Activated CD4-positive, alpha-beta T cell treated with anti-CD3 and anti-CD28 coated beads, Interleukin-2, amount 50 U/mL, for 48 hours (primary cell): ENCODE results near the gene SAG.

Source experiments
- DNase-seq, 2 experiments: peaks; one replicate each; pipeline ENCODE4 v3.0.0-alpha.2; 2020

Gene SAG

GRCh38 chr2:233290051-233290845, 17.4 kb upstream of the SAG start:
- DNase-seq: no peak

DNA sequence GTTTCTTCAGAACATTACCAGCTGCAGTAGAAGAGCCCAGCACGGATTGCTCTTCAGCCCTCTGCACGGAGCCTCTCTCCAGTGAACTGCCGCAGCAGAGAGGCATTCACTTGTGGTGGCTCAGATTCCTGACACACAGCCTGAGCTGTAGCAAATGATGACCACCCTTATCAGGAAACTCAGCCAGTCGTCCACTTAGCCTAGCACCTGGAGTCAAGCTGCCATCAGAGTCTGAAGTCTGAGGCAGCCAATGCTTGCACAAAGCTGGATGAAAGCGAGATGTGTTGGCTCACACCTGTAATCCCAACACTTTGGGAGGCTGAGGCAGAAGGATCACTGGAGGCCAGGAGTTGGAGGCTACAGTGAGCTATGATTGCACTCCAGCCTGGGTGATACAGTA, 11.7 kb upstream of the SAG start:
- no peak for DNase-seq

DNA sequence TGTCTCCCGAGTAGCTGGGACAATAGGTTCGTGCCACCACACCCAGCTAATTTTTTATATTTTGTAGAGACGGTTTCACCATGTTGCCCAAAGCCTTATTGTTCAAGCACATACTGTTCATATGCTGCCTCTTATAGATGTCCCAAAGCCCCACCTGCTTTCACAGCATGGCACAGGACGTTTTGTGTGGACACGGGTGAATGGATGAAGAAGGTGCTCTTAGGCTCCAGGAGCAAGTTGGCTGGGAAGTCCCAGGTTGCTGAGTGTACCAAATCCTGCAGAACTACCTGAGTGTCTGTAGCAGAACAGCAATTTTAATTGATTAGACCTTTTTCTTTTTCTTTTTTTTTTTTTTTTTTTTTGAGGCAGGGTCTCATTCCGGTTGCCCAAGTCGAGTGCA, 10.5 kb upstream of the SAG start:
- DNase-seq: no peak

- DNase-seq: no peak
These were observed 7.2 kb upstream of the SAG start for GRCh38 chr2:233300401-233300800.

- no peak for DNase-seq
These were observed 6.4 kb upstream of the SAG start for GRCh38 chr2:233301248-233301647.

- no peak for DNase-seq
These were observed 5.8 kb upstream of the SAG start for GRCh38 chr2:233301811-233302210.

DNA sequence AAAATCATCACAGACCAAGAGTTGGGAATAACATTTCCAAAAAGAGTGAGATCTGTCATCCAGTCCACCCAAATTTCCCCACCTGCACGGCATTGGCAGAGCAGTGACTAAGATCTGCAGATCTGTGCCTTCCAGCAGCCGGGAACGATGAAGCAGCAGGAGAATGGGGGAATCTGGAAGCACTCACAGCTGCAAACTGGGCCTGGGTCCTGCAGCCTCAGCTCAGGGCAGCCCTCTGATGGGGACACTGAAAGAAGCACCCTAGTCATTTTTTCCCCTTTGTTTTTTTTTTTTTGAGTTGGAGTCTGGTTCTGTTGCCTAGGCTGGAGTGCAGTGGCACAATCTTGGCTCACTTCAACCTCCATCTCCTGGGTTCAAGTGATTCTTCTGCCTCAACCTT, 4.4 kb upstream of the SAG start:
- DNase-seq: no peak

- no peak for DNase-seq
These were observed 3.8 kb downstream of the SAG start for GRCh38 chr2:233311241-233311926.

DNA sequence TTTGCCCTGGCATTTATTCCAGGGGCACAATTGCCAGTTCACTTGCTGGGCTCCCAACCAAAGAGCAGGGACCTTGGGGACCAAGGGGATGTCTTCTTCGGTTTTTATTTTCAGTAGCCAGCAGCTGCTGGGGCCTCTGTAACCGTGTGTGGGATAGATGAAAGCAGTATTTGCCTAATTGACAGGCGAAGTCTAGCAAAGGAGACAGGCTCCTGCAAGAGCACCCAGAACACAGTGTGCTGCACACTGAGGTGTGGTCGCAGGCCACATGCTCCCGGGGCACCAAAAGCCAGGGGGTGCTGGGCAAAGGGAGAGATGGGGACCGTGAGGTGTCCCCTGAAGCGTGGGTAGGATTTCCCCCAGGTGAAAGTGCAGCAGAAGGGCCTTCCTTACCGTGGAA, 5.3 kb downstream of the SAG start:
- no peak for DNase-seq

DNA sequence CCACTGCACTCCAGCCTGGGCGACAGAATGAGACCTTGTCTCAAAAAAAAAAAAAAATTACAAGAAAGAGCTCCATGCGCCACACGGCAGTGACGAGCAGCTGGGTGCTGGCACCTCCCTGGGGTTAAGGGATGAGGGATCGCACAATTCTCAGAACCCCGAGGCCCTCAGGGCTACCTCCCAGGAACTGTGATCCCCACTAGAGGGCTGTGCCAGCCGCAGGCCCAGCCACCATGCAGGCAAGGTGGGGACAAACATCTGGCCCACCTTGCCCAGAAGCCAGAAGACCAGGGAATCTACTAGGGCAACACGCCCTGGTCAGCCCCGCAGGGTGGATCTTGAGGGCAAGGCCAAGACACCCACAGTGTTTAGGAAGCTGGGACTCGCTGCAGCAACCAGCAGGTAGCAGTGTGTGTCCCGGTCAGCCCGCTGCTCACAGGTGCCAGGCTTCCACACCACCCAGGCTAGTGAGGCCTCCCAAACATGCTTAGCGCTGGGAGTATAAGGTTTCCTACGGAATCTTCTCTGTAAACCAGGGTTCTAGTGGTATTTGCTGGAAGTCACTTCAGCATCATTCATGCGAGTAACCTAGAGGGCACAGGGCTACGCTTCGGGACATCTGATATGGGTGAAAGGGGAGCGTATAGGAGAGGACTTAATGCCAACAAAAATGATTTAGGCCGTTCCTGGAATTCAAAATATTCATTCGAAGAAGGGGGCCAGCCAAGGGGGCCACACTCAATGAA, 6.7 kb downstream of the SAG start:
- DNase-seq: no peak

DNA sequence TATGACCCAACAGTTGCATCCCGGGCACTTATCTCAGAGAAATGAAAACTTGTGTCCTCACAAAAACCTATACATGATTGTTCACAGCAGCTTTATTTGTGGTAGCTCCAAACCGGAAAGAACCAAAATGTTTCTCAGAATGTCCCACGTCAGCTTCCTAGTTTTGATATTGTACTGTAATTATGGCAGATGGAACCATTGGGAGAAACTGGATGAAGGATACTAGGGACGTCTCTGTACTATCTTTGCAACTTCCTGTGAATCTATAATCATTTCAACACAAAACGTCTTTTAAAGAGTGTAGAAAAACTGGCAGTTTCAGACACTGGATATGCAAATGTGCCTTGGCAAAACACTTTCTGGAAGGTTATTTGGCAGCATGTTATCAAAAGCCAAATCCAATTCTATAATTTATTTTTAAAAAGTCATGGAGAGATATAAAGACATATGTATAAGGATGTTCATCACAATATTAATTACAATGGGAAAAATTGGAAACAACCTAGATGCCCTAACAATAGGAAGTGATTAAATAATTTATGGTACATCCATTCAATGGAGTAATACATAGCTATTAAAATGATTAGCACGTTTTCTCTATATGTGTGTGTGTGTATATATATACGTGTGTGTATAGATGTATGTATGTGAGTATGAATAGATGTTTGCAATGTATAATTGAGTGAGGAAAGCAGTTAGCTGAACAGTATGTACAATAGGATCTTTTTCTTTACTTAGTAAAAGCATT, 9.8 kb downstream of the SAG start:
- DNase-seq: no peak

GRCh38 chr2:233319256-233319655, 11.6 kb downstream of the SAG start:
- no peak for DNase-seq

- no peak for DNase-seq
These were observed 12.9 kb downstream of the SAG start for GRCh38 chr2:233320470-233320869.

DNA sequence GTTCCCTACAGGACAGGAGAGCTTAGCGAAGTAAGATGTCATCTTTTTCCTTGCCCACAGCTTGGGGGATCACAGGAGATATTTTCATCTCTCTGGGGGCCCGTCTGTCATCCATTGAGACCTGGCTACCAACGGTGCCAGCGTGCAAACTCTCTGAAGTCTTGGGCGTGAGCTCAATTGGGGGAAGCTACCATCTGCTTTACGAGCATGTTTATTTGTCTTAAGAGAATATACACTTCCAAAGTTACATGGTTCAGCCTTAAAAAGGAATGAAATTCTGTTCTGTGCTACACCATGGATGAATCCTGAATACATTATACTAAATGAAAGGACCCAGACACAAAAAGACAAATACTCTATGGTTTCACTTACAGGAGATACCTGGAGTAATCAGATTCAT, 13.6 kb downstream of the SAG start:
- DNase-seq: no peak

DNA sequence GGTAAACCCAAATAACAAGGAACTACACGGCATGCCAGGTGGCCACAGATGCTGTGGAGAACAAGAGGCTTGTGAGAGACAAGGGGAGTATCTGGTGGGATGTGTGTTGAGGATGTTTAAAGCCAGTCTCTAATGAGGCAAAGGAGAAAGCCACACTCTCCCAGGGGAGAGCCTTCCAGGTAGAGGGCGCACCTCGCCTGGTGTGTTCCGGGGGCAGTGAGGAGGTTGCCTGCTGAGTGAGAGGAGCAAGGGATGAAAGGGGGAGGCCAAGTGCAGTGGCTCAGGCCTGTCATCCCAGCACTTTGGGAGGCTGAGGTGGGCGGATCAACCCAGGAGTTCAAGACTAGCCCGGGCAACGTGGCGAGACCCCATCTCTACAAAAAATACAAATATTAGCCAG, 16.2 kb downstream of the SAG start:
- no peak for DNase-seq

- DNase-seq: no peak
These were observed 17.6 kb downstream of the SAG start for GRCh38 chr2:233325256-233325655.

DNA sequence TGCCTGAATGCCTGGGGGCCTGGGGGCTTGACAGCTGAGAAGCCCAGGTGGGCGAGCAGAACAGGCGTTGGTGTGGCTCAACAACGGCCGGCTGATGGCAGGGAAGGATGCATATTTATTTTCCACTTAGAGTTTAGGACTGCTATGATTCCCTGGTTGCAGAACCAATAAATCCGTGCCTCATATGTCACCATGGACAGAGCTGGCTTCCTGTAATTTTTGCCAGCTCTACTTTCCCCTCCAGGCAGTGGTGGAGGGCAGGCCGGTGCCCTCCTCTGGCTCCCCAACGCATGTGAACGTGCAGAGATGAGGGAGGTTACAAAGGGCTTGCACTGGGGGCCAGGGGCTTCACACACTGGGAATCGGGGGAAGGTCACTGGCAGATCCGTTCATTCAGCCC, 18.2 kb downstream of the SAG start:
- DNase-seq: no peak

DNA sequence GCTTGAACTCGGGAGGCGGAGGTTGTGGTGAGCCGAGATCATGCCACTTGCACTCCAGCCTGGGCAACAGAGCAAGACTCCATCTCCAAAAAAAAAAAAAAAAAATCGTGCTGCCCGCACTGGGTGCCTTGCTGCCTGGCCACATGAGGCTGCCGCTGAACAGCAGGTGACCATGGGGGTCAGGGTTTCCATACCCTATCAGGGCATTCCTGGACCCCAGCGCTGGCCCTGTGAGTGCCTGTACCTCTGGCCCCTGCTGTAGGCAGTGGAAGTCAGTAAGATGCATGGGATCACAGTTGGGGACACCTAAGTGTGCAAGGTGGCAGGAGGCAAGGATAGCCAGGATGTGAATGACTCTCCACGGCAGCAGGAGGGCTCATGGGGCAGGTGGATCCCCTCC, 18.9 kb downstream of the SAG start:
- DNase-seq: no peak

- DNase-seq: no peak
These were observed 21.3 kb downstream of the SAG start for GRCh38 chr2:233328922-233329321.

DNA sequence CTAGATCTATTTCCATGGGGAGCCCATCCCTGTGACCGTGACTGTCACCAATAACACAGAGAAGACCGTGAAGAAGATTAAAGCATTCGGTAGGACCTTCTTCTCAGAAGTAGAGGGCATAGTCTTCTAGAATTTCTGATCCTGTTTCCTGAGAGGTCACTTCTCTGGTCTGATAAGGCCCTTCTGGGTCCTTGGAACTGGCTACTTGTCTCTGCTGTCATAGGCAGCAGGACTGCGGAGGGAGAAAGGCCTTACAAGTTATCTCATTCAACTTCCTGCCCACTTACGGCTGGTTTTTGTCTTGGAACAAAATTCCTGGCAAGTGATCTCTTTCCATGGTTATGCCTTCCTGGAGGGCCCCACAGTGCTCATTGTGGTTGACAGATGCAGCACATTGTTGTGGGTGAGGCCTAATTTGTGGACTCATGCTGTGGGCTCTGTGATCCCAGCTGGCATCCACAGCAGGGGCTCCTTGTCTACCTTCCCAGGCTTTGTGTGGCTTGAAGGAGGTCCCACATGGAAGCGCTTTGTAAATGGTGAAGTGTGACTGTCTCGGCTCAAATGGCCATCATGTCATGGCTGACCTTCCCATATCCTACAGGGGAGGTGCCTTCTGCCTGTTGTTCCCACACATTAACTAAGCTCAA, 22.0 kb downstream of the SAG start:
- DNase-seq: no peak

GRCh38 chr2:233331536-233331935, 23.9 kb downstream of the SAG start:
- peak; percentile 48 to 66 for DNase-seq

DNA sequence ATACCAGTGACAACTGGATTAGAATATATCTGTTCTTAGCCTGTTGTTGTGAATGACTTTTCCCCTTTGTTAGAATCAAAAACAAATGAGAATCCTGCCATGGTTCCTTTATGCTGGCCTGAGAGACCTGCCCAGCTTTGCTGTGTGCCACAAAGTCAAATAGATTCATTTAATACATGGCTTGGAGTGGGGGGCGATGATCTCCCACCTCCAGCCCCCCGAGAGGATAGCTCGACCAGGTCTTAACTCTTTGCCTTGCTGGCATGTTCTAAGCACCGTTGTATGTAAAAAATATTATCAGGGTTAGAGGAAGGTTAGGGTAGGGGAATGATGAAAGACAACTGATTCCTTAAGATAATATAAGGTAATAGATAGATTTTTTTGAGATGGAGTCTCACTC, 24.5 kb downstream of the SAG start:
- DNase-seq: no peak

DNA sequence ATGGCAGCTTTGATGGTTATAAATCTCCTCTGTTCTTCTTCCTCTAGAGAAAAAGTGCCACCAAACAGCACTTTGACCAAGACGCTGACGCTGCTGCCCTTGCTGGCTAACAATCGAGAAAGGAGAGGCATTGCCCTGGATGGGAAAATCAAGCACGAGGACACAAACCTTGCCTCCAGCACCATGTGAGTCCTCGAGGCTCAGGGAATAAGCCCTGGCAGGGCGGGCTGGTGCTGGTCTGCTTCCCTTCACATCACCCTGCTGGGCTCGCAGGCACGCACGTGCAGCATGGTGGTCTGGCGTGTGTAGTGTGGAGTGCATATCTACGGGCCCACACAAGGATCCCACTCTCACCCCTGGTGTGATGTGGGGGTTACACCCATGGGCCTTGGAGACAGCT, 27.3 kb downstream of the SAG start:
- no peak for DNase-seq
